Left colon (tissue), 2 donors: ENCODE data around the gene C2CD4B. TPM values are rescaled to one million over a fixed set of nuclear protein-coding genes. Genes with fewer than 3 reads are reported as not detected.

ENCODE experiments used
- ATAC-seq: fragments of 200-7000 bp; cut with Tn5 transposase; one replicate; pipeline ENCODE4 v1.9.1; 2020; ENCODE audit warnings: mild to moderate bottlenecking, moderate library complexity
- DNase-seq, 2 donors: peaks; one replicate each; pipeline ENCODE4 v3.0.0-alpha.2; 2020
- intact Hi-C, 2 donors: fragments of 100-400 bp; cut with DNase I in 1 of 2; cut with micrococcal nuclease in 1 of 2; formaldehyde crosslinking; loops; one replicate each; pipeline versions ENCODE4 v1.11.2 to v1.14.0; 2022; cut with DNase I, micrococcal nuclease
- long read RNA-seq: library from polyadenylated mRNA; unstranded; transcript quantifications from one replicate; pipeline ENCODE4 v2.0.0, GENCODE V29; 2021
- total RNA-seq, 2 donors: library from RNA; stranded (reverse); fragmentation: NEBNext Ultra II Directional; extraction: Animal tissue kit (Norgen Biotek cat#: 25700); gene quantifications; one replicate each; pipeline ENCODE4 v1.2.1, GENCODE V29; 2021
- donor health status: DM: no; HTN: no; CAD: no.
- donor health status: DM: yes; HTN: yes; CAD: no.

C2CD4B gene
- total RNA-seq, result 1 to 10 TPM; 1.7 to 2.8 TPM
- long read RNA-seq, partial matches to known transcripts, result 3 of 5 reads
- long read RNA-seq, other reads (novel, unspliced or antisense), result 0 of 5 reads

- peak; percentile 91 for ATAC-seq
- peak; percentile 66 to 71 for DNase-seq
- intact Hi-C loops, result no loop called here
These were observed at the start of gene C2CD4B for GRCh38 chr15:62165104-62165792. Gene C2CD4B, minus strand, starts transcription at chr15:62165285. Its CDS starts 301 bp downstream, at chr15:62164984.

GRCh38 chr15:62212741-62213140 lies 47.7 kb upstream of the C2CD4B start:
- intact Hi-C loops, result no loop called here
- DNase-seq, result no peak
- ATAC-seq, result no peak

- no peak for DNase-seq
These were observed 46.3 kb upstream of the C2CD4B start for GRCh38 chr15:62211348-62211747.

GRCh38 chr15:62209821-62210220 lies 44.7 kb upstream of the C2CD4B start:
- peak; percentile 66 for ATAC-seq
- intact Hi-C loops, result no loop called here
- DNase-seq, result no peak

More at GRCh38 chr15:62211348-62211747, 46.3 kb upstream of the C2CD4B start:
- ATAC-seq, result no peak
- intact Hi-C loops, result no loop called here

GRCh38 chr15:62209322-62209721 lies 44.2 kb upstream of the C2CD4B start:
- DNase-seq (peak; percentile 36 to 44), ATAC-seq (peak; percentile 98)
- intact Hi-C loops, result no loop called here

- ATAC-seq (peak; percentile 8), DNase-seq (no peak)
- intact Hi-C loops, result no loop called here
These were observed 43.8 kb upstream of the C2CD4B start for GRCh38 chr15:62208884-62209283.

- intact Hi-C loops, result no loop called here
- no peak for ATAC-seq
- no peak for DNase-seq
These were observed 43.3 kb upstream of the C2CD4B start for GRCh38 chr15:62208367-62208766.

GRCh38 chr15:62190675-62191074 lies 25.6 kb upstream of the C2CD4B start:
- DNase-seq, result no peak
- intact Hi-C loops, result no loop called here
- ATAC-seq, result no peak

- no peak for DNase-seq
- intact Hi-C loops, result no loop called here
- ATAC-seq, result no peak
These were observed 25.2 kb upstream of the C2CD4B start for GRCh38 chr15:62190274-62190673.

- no peak for DNase-seq
- no peak for ATAC-seq
- intact Hi-C loops, result no loop called here
These were observed 23.7 kb upstream of the C2CD4B start for GRCh38 chr15:62188744-62189143.

GRCh38 chr15:62187910-62188309 lies 22.8 kb upstream of the C2CD4B start:
- intact Hi-C loops, result no loop called here
- DNase-seq (no peak), ATAC-seq (no peak)

GRCh38 chr15:62187425-62187824 lies 22.3 kb upstream of the C2CD4B start:
- DNase-seq, result no peak
- no peak for ATAC-seq
- intact Hi-C loops, result no loop called here

GRCh38 chr15:62186578-62186977 lies 21.5 kb upstream of the C2CD4B start:
- intact Hi-C loops, result no loop called here
- no peak for ATAC-seq
- no peak for DNase-seq

GRCh38 chr15:62183130-62183529 lies 18.0 kb upstream of the C2CD4B start:
- intact Hi-C loops, result no loop called here
- DNase-seq (no peak), ATAC-seq (no peak)

GRCh38 chr15:62173215-62173614 lies 8.1 kb upstream of the C2CD4B start:
- ATAC-seq, result no peak
- intact Hi-C loops, result no loop called here
- no peak for DNase-seq

GRCh38 chr15:62171882-62172281 lies 6.8 kb upstream of the C2CD4B start:
- ATAC-seq (no peak), DNase-seq (no peak)
- intact Hi-C loops, result no loop called here

GRCh38 chr15:62165793-62166375 lies 799 bp upstream of the C2CD4B start:
- ATAC-seq (no peak), DNase-seq (no peak)
- intact Hi-C loops, result no loop called here

- intact Hi-C loops, result no loop called here
- peak; percentile 70 for ATAC-seq
- DNase-seq, result peak in 1 of 2 donors; percentile 13
These were observed 535 bp downstream of the C2CD4B start for GRCh38 chr15:62164396-62165103.

- DNase-seq, result peak in 1 of 2 donors; percentile 18
- intact Hi-C loops, result no loop called here
- ATAC-seq, result peak; percentile 54
These were observed 1.1 kb downstream of the C2CD4B start for GRCh38 chr15:62164014-62164395.

- no peak for DNase-seq
- intact Hi-C loops, result no loop called here
- ATAC-seq, result peak; percentile 31
These were observed 1.6 kb downstream of the C2CD4B start for GRCh38 chr15:62163397-62164013.
